DND-41 (cell line): ENCODE data around the gene EXOC8.

Experiments
- ATAC-seq: fragments of 200-7000 bp; cut with Tn5 transposase; 3 replicates; pipeline ENCODE4 v1.9.1; 2021; ENCODE audit warnings: low read depth; ENCODE audit not compliant: insufficient read depth
- DNase-seq: peaks from one replicate; pipeline ENCODE4 v3.0.0-alpha.2; 2020
- H2AFZ ChIP-seq: 2 replicates; pipeline ENCODE4 v1.6.0; 2012; ENCODE audit warnings: low read depth, low read length
- H3K27ac ChIP-seq: 2 replicates; pipeline ENCODE4 v1.5.1; 2012; ENCODE audit warnings: low read length, inconsistent platforms
- H3K27me3 ChIP-seq: fragments of 200-600 bp; sonication (generic); 2 replicates; pipeline ENCODE4 v1.6.0; 2012; ENCODE audit warnings: low read length, mild to moderate bottlenecking, inconsistent platforms; ENCODE audit not compliant: insufficient read depth, poor library complexity
- H3K36me3 ChIP-seq: 2 replicates; pipeline ENCODE4 v1.5.1; 2012; ENCODE audit warnings: low read length, inconsistent platforms; ENCODE audit not compliant: insufficient read depth
- H3K4me1 ChIP-seq: 2 replicates; pipeline ENCODE4 v1.5.1; 2012; ENCODE audit warnings: mild to moderate bottlenecking, low read length; ENCODE audit not compliant: insufficient read depth
- H3K4me2 ChIP-seq: 2 replicates; pipeline ENCODE4 v1.6.0; 2012; ENCODE audit warnings: mild to moderate bottlenecking, moderate library complexity, low read length, inconsistent platforms; ENCODE audit not compliant: insufficient read depth
- H3K4me3 ChIP-seq, 2 experiments: fragments of 200-600 bp in 1 of 2; shearing (Covaris generic) in 1 of 2; 2 replicates each; pipeline ENCODE4 v1.5.1; 2012 to 2016; ENCODE audit warnings: inconsistent platforms in 2 of 2, low read length in 2 of 2, mild to moderate bottlenecking in 2 of 2, low read depth in 1 of 2, moderate library complexity in 1 of 2
- H3K79me2 ChIP-seq: 2 replicates; pipeline ENCODE4 v1.6.0; 2012; ENCODE audit warnings: low read length, inconsistent platforms; ENCODE audit not compliant: insufficient read depth
- H3K9ac ChIP-seq: 2 replicates; pipeline ENCODE4 v1.6.0; 2012; ENCODE audit warnings: low read depth, mild to moderate bottlenecking, inconsistent platforms, low read length, moderate library complexity
- H3K9me3 ChIP-seq: 2 replicates; pipeline ENCODE4 v1.5.1; 2012; ENCODE audit warnings: low read length, moderate library complexity, mild to moderate bottlenecking, inconsistent platforms; ENCODE audit not compliant: insufficient read depth, severe bottlenecking
- H4K20me1 ChIP-seq: 2 replicates; pipeline ENCODE4 v1.6.0; 2012; ENCODE audit warnings: low read length; ENCODE audit not compliant: insufficient read depth
- CTCF ChIP-seq: IDR thresholded peaks from 2 replicates; pipeline ENCODE4 v1.5.1; 2012; ENCODE audit warnings: borderline replicate concordance, low read length, moderate library complexity, mild to moderate bottlenecking; ENCODE audit not compliant: poor library complexity, severe bottlenecking; ENCODE audit errors: extremely low read depth
- EZH2 ChIP-seq: IDR thresholded peaks from 3 replicates; pipeline ENCODE4 v1.6.1; 2012; ENCODE audit warnings: borderline replicate concordance, low read depth, mild to moderate bottlenecking, moderate library complexity, low read length, inconsistent platforms; ENCODE audit not compliant: severe bottlenecking

The EXOC8 gene

GRCh38 chr1:231337472-231338269, at the start of gene EXOC8:
Gene EXOC8, minus strand, starts transcription at chr1:231337852. Its CDS starts 107 bp downstream, at chr1:231337745.
- peak; percentile 14 for TF ChIP-seq CTCF
- TF ChIP-seq EZH2 = no peak
- peak within 1 kb of the TSS; percentile 97 for H3K4me2 ChIP-seq
- peak within 1 kb of the TSS; percentile 75 for H3K9ac ChIP-seq
- no peaks in the 10 kb centered on the region for H3K27me3 ChIP-seq
- H3K9me3 ChIP-seq = no peaks in the 10 kb centered on the region
- peak; percentile 97 for DNase-seq
- H2AFZ ChIP-seq = peak within 1 kb of the TSS; percentile 90
- peak; percentile 79 for ATAC-seq
- H3K4me3 ChIP-seq = peak within 1 kb of the TSS; percentile 83 to 84
- H3K79me2 ChIP-seq = peaks cover 92% of the 10 kb centered on the region
- peak within 1 kb of the TSS; percentile 91 for H3K27ac ChIP-seq
- H4K20me1 ChIP-seq = peaks cover 36% of the 10 kb centered on the region
- H3K36me3 ChIP-seq = peaks cover 45% of the 10 kb centered on the region
- peaks cover 61% of the 10 kb centered on the region for H3K4me1 ChIP-seq

- Histone ChIP-seq H3K4me1 (no peaks in the 10 kb centered on the region), H3K27me3 (no peaks in the 10 kb centered on the region), H3K79me2 (peaks cover 93% of the 10 kb centered on the region), H3K9ac (no peak overlapping the region), H3K27ac (no peak overlapping the region), H3K4me2 (no peak overlapping the region), H3K9me3 (no peaks in the 10 kb centered on the region), H3K36me3 (peaks cover 5% of the 10 kb centered on the region; the same call in 1 of the 2 replicates), H3K4me3 (no peak overlapping the region), H2AFZ (no peak overlapping the region), H4K20me1 (peaks cover 37% of the 10 kb centered on the region)
- no peak for DNase-seq
- no peak for ATAC-seq
- TF ChIP-seq CTCF (no peak), EZH2 (no peak)
These were observed 48.8 kb upstream of the EXOC8 start for GRCh38 chr1:231386466-231386865.

GRCh38 chr1:231385416-231385748, 47.7 kb upstream of the EXOC8 start:
- no peak overlapping the region for H3K27ac ChIP-seq
- H2AFZ ChIP-seq = no peak overlapping the region
- H3K4me3 ChIP-seq = no peak overlapping the region
- H3K4me1 ChIP-seq = no peaks in the 10 kb centered on the region
- H3K27me3 ChIP-seq = no peaks in the 10 kb centered on the region
- TF ChIP-seq EZH2 (no peak), CTCF (no peak)
- DNase-seq (no peak), ATAC-seq (no peak)
- peaks cover 34% of the 10 kb centered on the region for H4K20me1 ChIP-seq
- no peak overlapping the region for H3K9ac ChIP-seq
- H3K4me2 ChIP-seq = no peak overlapping the region
- H3K79me2 ChIP-seq = peaks cover 92% of the 10 kb centered on the region
- 0 out of 2 replicates have a peak, but pooled peaks cover 5% of the 10 kb centered on the region for H3K36me3 ChIP-seq
- H3K9me3 ChIP-seq = no peaks in the 10 kb centered on the region
